GM12892 (cell line): ENCODE results near the gene HMGXB4.

Source experiments
- POLR2A ChIP-seq: IDR thresholded peaks from 2 replicates; pipeline ENCODE4 v1.6.1; 2011; ENCODE audit warnings: low read depth, low read length, control low read depth
- TAF1 ChIP-seq: IDR thresholded peaks from 2 replicates; pipeline ENCODE4 v1.6.1; 2011; ENCODE audit warnings: low read depth, mild to moderate bottlenecking, control low read depth, low read length, borderline replicate concordance

- TF ChIP-seq TAF1 (no peak), POLR2A (no peak)
These were observed 70.6 kb downstream of the HMGXB4 start for GRCh38 chr22:35327690-35328471.
